ENCODE results near the gene CNGB1.
"Not testable (repeated sequence)": the region's sequence is repeated elsewhere in the genome, so short reads cannot be mapped to it uniquely, and the experiment has no call there.

The CNGB1 gene

GRCh38 chr16:57923841-57924240 is 47.1 kb downstream of the CNGB1 start:
- no peak for DNase-seq

- no peak for DNase-seq
Measured at GRCh38 chr16:57923418-57923817, 47.5 kb downstream of the CNGB1 start.

DNA sequence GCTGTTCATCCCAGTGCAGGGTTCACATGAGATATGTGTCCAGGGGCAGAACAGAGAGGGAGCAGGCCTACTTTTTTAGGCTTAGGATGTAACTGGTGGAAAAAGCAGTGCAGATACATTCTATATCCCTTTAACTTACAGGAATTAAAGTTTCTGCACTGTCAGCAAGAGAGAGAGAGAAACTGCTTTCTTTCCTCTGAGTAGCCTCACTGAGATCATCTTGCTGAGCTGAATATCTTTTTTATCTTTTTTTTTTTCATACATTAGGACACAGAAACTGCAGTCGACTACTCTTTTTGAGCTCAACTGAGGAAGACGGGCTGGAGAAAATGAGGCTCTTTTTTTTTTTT is 50.1 kb downstream of the CNGB1 start:
- DNase-seq = no peak

- no peak for DNase-seq
Measured at GRCh38 chr16:57920215-57920879, 50.6 kb downstream of the CNGB1 start.

DNA sequence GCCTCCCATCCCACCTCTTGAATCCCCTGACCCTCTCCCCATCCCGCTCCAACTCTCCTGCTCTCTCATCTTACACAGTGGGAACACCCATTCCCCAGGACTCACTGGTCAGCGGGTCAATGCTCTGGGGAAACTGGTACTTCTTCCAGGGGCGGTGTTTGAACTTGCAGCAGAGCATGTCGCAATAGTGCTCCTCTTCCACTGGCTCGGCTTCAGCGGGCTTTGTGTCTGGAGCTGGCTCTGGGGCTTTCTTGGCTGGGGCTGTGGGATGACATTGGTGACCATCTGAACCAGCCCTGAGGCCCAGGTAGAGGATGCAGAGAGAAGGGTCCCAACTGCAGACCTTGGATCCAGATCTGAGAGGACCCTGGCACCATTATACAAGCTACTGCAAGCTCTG is 51.9 kb downstream of the CNGB1 start:
- DNase-seq = no peak

DNA sequence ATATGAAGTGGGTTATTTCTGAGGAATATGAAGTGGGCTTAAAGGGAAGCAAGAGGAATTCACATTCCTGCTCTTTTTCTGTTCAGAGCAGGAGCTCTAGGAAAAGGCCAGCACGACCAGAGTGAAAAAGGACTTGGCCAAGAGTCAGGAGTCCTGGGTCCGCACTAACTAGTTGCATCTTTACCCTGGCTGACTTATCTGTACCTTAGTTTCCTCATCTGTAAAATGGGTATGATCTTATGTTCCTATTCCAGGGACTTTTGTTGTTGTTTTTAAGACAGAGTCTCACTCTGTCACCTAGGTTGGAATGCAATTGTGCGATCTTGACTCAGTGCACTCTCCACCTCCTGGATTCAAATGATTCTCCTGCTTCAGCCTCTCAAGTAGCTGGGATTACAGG is 52.5 kb downstream of the CNGB1 start:
- DNase-seq = no peak

DNA sequence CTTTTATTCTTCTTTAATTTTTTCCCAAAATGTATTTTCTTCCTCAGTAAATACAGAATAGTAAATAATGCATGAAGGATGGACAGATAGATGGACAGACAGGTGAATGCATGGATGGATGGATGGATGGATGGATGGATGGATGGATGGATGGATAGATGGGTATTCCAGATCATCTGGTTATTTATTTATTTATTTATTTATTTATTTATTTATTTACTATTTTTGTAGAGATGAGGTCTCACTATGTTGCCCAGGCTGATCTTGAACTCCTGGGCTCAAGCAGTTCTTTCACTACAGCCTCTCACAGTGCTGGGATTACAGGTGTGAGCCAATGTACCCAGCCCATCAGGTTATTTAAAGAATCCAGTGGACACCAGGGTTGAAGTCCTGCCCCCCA is 53.0 kb downstream of the CNGB1 start:
- not testable (repeated sequence) for DNase-seq

GRCh38 chr16:57917489-57917888 is 53.4 kb downstream of the CNGB1 start:
- DNase-seq = not testable (repeated sequence)

GRCh38 chr16:57916735-57917438 is 54.0 kb downstream of the CNGB1 start:
- no peak for DNase-seq

GRCh38 chr16:57915811-57916488 is 55.0 kb downstream of the CNGB1 start:
- no peak for DNase-seq

DNA sequence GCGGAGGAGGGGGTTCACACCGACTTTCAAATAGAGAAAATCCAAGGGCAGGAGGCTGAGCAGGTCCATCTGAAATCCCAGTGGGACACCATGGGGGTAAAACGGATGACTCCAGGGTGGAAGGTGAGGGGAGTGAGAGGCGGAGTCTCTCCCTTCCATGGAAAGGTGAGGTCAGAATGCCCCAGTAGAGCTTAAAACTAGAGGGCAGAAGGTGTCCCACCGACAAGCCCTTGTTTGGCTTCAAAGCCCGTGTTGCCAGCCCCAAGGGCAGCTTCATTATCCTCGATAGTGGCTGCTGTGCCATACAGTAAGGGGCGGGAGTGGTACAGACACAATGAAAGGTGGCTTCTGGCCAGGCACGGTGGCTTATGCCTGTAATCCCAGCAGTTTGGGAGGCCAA is 55.7 kb downstream of the CNGB1 start:
- no peak for DNase-seq

GRCh38 chr16:57914244-57915173 is 56.4 kb downstream of the CNGB1 start:
- no peak for DNase-seq

GRCh38 chr16:57912529-57913260 is 58.2 kb downstream of the CNGB1 start:
- DNase-seq = no peak

- no peak for DNase-seq
Measured at GRCh38 chr16:57911743-57912142, 59.2 kb downstream of the CNGB1 start.

DNA sequence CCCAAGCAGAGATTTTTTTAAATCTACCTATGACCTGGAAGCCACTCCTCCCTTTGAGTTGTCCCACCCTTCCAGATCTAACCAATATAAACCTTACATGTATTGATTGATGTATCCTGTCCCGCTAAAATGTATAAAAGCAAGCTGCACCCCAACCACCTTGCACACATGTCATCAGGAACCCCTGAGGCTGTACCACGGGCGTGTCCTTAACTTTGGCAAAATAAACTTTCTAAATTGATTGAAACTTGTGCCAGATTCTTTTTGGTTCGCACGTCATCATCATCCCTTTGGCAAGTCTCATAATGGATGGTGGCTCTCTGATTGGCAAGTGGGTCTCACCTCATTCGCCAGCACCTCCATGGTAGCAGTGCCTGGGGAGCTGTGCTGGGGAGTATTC is 60.2 kb downstream of the CNGB1 start:
- DNase-seq = no peak

GRCh38 chr16:57908409-57908987 is 62.4 kb downstream of the CNGB1 start:
- no peak for DNase-seq

- peak; percentile 39 for DNase-seq
Measured at GRCh38 chr16:57906382-57907316, 64.3 kb downstream of the CNGB1 start.

DNA sequence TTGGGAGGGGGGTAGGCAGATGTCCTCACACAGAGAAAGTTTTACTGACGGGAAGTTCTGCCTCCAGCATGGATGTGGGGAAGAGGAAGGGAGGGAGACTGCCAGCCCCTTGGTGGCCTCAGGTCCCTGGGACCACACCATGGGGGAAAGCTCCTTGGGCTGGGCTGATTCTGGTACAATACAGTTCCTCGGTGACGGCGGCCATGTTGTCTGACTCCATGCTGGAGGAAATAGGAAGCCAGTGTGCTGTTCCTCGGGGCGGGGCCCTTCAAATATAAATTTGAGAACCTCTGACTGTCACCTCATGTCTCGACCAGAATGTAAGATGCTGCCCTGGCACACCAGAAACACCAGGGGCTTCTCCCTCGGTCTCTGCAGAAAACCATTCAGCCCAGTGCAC is 66.8 kb downstream of the CNGB1 start:
- no peak for DNase-seq

- DNase-seq = no peak
Measured at GRCh38 chr16:57903656-57904055, 67.3 kb downstream of the CNGB1 start.

- no peak for DNase-seq
Measured at GRCh38 chr16:57901480-57902069, 69.4 kb downstream of the CNGB1 start.
